ENCODE results near the gene BPIFA2.

The BPIFA2 gene

GRCh38 chr20:33217052-33217451 is 49.1 kb downstream of the BPIFA2 start, which contains the start of gene BPIFA3:
BPIFA3 (plus strand) TSS chr20:33217352; CDS start chr20:33217537, 185 bp downstream.
- Histone ChIP-seq H3K9me3 (ENCODE audit: control extremely low read depth in 1 of 5, control insufficient read depth in 4 of 5, insufficient read depth in 2 of 5, low read depth in 1 of 5, low read length in 4 of 5) (no peaks in the 10 kb centered on the region), H3K4me3 (ENCODE audit: control insufficient read depth in 1 of 7, extremely low read depth in 1 of 7, insufficient read depth in 4 of 7, low read depth in 2 of 7, low read length in 6 of 7) (no peak within 1 kb of the TSS), H3K36me3 (ENCODE audit: control insufficient read depth in 4 of 4, insufficient read depth in 4 of 4, low read length in 3 of 4) (no peaks in the 10 kb centered on the region), H3K4me1 (ENCODE audit: control extremely low read depth in 1 of 4, control insufficient read depth in 4 of 4, insufficient read depth in 4 of 4, low read length in 3 of 4) (no peaks in the 10 kb centered on the region), H3K27me3 (replicated peaks in 2 of 5; ENCODE audit: control insufficient read depth in 4 of 5, insufficient read depth in 5 of 5, low read length in 4 of 5) (peaks cover 0 to 31% (median 9%) of the 10 kb centered on the region in 5 experiments), H3K27ac (ENCODE audit: insufficient read depth in 1 of 2, low read depth in 1 of 2, low read length in 2 of 2, poor library complexity in 1 of 2, severe bottlenecking in 2 of 2) (no peak within 1 kb of the TSS)
- ChIA-PET POLR2A (no interaction called here), CTCF (interaction anchor here (1.1 kb wide), 1 partner anchor 15 kb away, joined by 3 read pairs; no protein-coding TSS in a partner anchor)
- WGBS (ENCODE audit: insufficient coverage) = 100% methylated on average over 1 of the region's 2 CpGs
- no peak for DNase-seq

- 92% methylated on average over 4 of the region's 4 CpGs for WGBS (ENCODE audit: insufficient coverage)
- ChIA-PET POLR2A (no interaction called here), CTCF (no interaction called here)
- Histone ChIP-seq H3K36me3 (ENCODE audit: control insufficient read depth in 4 of 4, insufficient read depth in 4 of 4, low read length in 3 of 4) (no peaks in the 10 kb centered on the region), H3K27me3 (replicated peaks in 2 of 5; ENCODE audit: control insufficient read depth in 4 of 5, insufficient read depth in 5 of 5, low read length in 4 of 5) (peaks cover 0 to 23% (median 3%) of the 10 kb centered on the region in 5 experiments), H3K27ac (ENCODE audit: insufficient read depth in 1 of 2, low read depth in 1 of 2, low read length in 2 of 2, poor library complexity in 1 of 2, severe bottlenecking in 2 of 2) (no peak overlapping the region), H3K4me1 (ENCODE audit: control extremely low read depth in 1 of 4, control insufficient read depth in 4 of 4, insufficient read depth in 4 of 4, low read length in 3 of 4) (peaks cover 0 to under 1% (median 0%) of the 10 kb centered on the region in 4 experiments), H3K9me3 (ENCODE audit: control extremely low read depth in 1 of 5, control insufficient read depth in 4 of 5, insufficient read depth in 2 of 5, low read depth in 1 of 5, low read length in 4 of 5) (no peaks in the 10 kb centered on the region), H3K4me3 (ENCODE audit: control insufficient read depth in 1 of 7, extremely low read depth in 1 of 7, insufficient read depth in 4 of 7, low read depth in 2 of 7, low read length in 6 of 7) (no peak overlapping the region)
- no peak for DNase-seq
Observed at GRCh38 chr20:33224399-33224798, 56.4 kb downstream of the BPIFA2 start.

GRCh38 chr20:33229843-33230242 is 61.9 kb downstream of the BPIFA2 start:
- Histone ChIP-seq H3K27ac (ENCODE audit: insufficient read depth in 1 of 2, low read depth in 1 of 2, low read length in 2 of 2, poor library complexity in 1 of 2, severe bottlenecking in 2 of 2) (no peak overlapping the region), H3K4me1 (ENCODE audit: control extremely low read depth in 1 of 4, control insufficient read depth in 4 of 4, insufficient read depth in 4 of 4, low read length in 3 of 4) (peaks cover 0 to 11% (median 0%) of the 10 kb centered on the region in 4 experiments), H3K4me3 (ENCODE audit: control insufficient read depth in 1 of 7, extremely low read depth in 1 of 7, insufficient read depth in 4 of 7, low read depth in 2 of 7, low read length in 6 of 7) (no peak overlapping the region), H3K9me3 (ENCODE audit: control extremely low read depth in 1 of 5, control insufficient read depth in 4 of 5, insufficient read depth in 2 of 5, low read depth in 1 of 5, low read length in 4 of 5) (no peaks in the 10 kb centered on the region), H3K36me3 (ENCODE audit: control insufficient read depth in 4 of 4, insufficient read depth in 4 of 4, low read length in 3 of 4) (no peaks in the 10 kb centered on the region), H3K27me3 (replicated peaks in 2 of 5; ENCODE audit: control insufficient read depth in 4 of 5, insufficient read depth in 5 of 5, low read length in 4 of 5) (peaks cover 0 to 43% (median 3%) of the 10 kb centered on the region in 5 experiments)
- ChIA-PET POLR2A (no interaction called here), CTCF (interaction anchor here (0.7 kb wide), 1 partner anchor 30 kb away, joined by 5 read pairs; no protein-coding TSS in a partner anchor)
- 68% methylated on average over 5 of the region's 6 CpGs for WGBS (ENCODE audit: insufficient coverage)
- peak in 2 of 3 donors; percentile 9 to 18 for DNase-seq

All from common myeloid progenitor, CD34-positive (primary cell).